Hepatocyte (in vitro differentiated cells): Measurements from ENCODE around the gene TCEANC2.
"Not testable (repeated sequence)": the region's sequence is repeated elsewhere in the genome, so short reads cannot be mapped to it uniquely, and the experiment has no call there.

Experiments
- CTCF ChIP-seq: fragments of 200-600 bp; sonication (generic); IDR thresholded peaks from 2 replicates; pipeline ENCODE4 v1.5.1; 2016; ENCODE audit warnings: antibody characterized with exemption, mild to moderate bottlenecking; ENCODE audit not compliant: poor library complexity
- EZH2 ChIP-seq: fragments of 200-600 bp; sonication (generic); IDR thresholded peaks from 2 replicates; pipeline ENCODE4 v1.6.1; 2016; ENCODE audit warnings: antibody characterized with exemption, mild to moderate bottlenecking, borderline replicate concordance
- EZH2phosphoT487 ChIP-seq: fragments of 200-600 bp; sonication (generic); IDR thresholded peaks from one replicate; pipeline ENCODE4 v1.6.1; 2018; ENCODE audit warnings: antibody characterized with exemption, mild to moderate bottlenecking, low read depth, moderate library complexity; ENCODE audit not compliant: unreplicated experiment, severe bottlenecking

- not testable (repeated sequence) for TF ChIP-seq CTCF, EZH2, EZH2phosphoT487
Measured at GRCh38 chr1:54094730-54095105, 41.3 kb downstream of the TCEANC2 start.
